ENCODE data around the gene OXER1.

DNA sequence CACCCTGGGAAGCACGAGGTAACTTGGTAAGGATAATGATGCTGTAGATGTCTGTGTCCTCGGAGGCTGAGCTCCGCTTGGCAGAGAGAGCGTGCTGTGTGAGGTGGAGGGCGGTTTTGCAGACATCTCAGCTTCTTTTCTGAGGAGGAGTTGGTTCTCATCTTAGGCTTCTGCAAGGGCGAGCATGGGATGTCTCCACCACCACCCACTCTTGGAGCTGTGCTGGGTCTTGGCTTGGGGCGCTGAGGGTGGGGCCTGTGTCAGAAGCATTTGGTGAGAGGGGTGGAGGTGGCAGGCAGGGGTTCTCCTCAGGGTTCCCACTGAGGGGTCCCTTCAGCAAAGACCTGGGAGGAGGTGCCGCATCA is 9.2 kb downstream of the OXER1 start:
- TF ChIP-seq, protein P1, sequence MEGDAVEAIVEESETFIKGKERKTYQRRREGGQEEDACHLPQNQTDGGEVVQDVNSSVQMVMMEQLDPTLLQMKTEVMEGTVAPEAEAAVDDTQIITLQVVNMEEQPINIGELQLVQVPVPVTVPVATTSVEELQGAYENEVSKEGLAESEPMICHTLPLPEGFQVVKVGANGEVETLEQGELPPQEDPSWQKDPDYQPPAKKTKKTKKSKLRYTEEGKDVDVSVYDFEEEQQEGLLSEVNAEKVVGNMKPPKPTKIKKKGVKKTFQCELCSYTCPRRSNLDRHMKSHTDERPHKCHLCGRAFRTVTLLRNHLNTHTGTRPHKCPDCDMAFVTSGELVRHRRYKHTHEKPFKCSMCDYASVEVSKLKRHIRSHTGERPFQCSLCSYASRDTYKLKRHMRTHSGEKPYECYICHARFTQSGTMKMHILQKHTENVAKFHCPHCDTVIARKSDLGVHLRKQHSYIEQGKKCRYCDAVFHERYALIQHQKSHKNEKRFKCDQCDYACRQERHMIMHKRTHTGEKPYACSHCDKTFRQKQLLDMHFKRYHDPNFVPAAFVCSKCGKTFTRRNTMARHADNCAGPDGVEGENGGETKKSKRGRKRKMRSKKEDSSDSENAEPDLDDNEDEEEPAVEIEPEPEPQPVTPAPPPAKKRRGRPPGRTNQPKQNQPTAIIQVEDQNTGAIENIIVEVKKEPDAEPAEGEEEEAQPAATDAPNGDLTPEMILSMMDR (IDR thresholded peaks at IDR 0.05): no peak
- no peak for TF ChIP-seq ZFX (IDR thresholded peaks at IDR 0.05; ENCODE audit: borderline replicate concordance)

All from 22Rv1 (cell line).